HG03039 (cell line): ENCODE results near the gene DENND1A.

ENCODE experiments used
- ATAC-seq: cut with Tn5 transposase; IDR thresholded peaks from one replicate; pipeline ENCODE4 v1.9.1; 2021; ENCODE audit warnings: mild to moderate bottlenecking, moderate library complexity; ENCODE audit not compliant: unreplicated experiment

Gene DENND1A

DNA sequence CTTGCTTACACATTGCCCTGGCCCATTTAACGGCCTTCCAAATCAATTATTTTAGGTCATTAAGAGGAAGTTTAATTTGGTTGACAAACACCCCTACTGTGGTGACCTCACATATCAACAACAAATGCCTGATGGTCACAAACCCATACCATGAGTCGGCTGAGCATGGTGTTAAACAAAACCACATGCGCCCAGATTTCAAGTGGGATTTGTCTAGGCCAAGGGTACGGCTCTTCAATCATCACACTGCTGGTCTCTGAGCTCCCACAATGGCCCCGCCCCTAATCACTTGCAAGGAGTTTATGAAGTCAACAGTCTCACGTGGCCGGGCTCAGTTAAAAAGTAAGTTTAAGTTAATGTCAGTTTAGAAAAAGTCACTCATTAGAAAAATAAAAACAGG lies 330.1 kb downstream of the DENND1A start:
- no peak for ATAC-seq

DNA sequence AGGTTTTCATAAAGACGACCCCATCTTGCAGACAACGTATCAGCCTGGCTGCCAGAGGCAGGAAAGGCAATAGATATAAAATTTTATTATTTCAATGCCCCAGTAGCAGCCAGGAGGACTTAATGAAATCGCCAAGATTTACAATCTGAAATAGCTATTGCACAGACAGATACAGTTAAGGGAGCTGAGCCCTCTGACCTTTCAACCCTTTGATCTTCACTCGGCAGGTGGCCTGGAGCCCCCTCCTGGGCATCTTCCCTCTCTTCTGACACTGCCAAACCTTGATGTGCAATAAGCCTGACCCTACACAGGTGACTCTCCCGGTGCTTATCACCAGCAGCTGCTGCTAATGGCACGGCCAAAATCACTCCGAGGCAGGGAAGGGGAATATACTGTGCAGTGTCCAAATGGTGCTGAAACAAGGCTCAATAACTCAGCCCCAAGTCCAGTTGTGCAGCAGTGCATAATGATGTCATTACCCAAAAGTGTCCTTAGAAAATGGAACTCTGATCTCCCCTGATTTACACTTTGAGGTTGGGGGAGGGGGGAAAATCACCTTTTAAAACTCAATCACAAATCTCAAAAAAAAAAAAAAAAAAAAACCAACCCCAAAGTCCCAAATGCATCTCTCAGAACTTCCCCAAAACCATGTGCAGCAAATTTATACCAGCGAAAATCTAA lies 331.9 kb downstream of the DENND1A start:
- ATAC-seq = no peak

DNA sequence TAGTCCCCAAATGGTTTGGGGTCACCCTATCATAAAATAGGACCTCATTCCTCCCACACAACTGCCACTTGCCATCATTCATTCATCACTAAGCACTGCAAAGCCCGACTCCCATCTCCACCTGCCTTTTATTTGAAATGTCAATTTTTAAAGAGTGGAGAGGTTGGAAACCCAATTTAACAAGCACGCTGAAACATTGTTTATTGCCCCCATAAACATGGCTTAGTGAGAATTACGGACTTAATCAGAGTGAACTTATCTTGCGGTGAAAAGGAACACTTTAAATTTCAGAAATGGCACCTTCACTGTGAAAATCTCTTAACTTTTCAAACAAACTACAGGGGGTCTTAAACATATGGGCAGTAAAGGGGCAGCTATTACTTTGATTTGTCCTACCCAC lies 332.9 kb downstream of the DENND1A start:
- ATAC-seq = no peak

DNA sequence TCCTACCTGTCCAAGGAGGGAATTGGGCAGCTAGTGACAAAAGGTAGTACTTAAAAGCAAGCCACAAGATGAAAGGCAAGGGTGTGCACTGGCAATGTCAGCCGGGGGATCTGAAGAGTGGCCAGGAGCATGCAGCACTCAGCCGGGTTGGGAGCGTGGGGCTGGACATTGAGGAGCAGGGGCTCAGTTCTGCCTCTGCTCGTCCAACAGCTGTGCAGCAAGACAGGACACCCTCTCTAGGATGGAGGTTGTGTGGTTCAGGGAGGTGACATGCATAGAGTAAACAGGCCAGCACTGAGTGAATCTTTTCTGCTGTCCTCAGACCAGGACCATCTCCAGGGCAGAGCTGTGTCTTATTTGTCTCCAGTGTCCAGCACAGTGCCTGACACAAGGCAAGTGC lies 338.6 kb downstream of the DENND1A start:
- no peak for ATAC-seq

DNA sequence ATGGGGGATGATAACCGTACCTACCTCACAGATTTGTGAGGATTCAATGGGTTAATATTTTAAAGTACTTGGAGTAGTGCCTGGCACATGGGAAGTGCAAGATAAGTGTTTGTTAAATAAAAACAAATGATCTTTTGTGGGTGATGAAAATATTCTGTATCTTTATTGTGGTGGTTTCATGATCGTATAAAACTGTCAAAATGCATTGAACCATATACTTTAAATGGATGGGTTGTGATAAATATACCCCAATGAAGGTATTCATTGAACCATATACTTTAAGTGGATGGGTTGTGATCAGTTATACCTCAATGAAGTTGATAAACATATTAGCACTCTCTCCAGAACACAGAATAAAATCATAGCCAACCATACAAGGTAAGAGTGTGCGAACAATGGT lies 339.4 kb downstream of the DENND1A start:
- no peak for ATAC-seq

DNA sequence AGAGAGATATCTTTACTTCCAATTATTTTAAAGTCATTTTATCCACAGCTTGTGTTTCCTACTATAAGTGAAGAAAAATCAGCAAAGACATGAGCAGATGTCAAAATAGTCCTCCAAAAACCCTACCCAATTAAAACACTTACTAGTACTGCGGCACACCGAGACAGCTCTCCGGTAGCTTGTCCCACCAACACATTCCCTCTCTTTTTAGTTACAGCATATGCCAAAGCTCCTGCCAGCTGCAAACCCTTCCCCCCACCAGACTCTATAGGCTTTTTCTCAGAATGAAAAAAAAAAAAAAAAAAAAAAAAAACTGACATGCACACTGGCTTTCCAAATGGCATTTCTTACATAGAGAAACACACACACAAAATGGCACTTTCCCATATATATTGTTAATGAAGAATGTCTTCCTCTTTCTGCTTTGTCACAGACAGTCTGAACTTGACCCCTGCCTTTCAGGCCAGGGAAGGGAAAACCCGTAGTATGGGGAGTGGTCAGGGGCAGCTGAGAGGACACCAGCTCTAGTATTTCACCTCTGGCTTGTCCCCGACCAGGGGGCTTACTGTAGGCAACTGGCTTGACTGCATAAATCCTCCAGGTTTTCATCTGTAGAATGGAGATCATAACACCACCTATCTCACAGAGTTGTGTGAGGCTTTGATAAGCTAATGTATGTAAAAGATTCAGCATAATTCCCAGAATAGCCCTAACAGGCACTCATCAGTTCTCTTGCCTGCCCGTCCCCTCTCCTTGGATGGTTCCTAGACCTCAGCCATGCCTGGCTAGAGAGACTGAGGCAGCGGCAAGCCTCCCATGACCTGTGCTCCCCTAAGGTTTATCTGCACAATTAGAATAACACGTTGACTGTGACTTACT lies 340.3 kb downstream of the DENND1A start:
- no peak for ATAC-seq

DNA sequence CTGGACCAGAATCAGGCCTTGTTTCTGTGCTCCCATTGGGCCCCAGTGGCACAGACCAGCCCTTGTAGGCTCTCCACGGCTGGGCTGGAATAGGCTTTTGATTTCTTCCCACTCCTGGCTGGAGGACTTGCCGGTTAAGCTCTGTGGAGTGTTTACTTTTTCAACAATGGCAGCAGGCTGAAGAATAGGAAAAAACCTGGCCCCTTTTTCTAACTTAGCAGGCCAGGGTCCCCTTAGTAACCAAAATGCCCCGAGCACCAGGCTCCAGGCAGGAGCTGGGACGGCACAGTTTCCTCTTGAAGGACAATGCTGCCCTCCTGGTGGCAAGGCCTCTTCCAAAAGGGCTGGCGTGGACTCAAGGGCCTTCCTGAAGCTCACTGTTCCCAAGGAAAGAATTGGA lies 343.7 kb downstream of the DENND1A start:
- no peak for ATAC-seq

DNA sequence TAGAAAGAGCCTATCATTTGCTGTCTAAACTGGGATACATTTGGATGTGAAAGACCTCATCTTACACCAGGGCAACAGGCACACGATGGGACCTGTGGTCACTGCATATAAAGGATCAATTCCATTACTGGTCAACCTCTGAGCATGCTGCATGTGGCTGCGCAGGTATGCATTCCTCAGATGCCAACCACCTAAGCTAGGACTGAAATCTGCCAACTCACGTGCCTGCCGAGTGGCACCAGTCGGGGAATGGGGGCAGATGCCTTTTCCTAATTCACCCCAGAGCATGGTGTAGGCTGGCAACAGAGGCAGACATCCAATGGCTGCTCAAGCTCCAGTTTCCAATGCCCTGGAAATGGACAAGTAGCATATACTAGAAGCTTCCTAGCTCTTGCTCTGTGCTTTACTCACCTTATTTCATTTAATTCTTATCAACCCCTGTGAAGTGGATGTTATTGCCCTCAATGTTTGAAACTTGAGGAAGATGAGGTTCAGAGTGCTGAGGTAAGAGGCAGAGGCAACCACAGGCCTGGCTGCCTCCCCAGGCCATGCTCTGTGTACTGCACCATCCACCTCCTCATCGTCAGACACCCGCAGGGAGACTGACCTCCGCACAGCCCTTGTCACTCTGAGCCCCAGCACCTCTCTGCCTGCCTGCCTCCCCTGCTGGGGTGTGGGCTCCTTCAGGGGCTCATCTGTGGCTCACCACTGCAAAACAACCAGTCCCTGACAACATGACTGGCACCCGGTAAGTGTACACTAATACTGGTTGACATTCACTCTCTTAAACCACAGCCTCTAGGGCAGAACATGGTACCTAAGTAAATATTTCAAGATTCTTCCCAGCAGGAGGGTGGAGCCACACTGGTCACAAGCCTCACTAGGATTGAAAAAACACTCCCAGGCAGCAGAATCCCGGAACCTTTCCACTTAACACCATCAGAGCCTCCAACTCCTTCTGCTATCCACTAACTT lies 345.4 kb downstream of the DENND1A start:
- ATAC-seq = no peak

DNA sequence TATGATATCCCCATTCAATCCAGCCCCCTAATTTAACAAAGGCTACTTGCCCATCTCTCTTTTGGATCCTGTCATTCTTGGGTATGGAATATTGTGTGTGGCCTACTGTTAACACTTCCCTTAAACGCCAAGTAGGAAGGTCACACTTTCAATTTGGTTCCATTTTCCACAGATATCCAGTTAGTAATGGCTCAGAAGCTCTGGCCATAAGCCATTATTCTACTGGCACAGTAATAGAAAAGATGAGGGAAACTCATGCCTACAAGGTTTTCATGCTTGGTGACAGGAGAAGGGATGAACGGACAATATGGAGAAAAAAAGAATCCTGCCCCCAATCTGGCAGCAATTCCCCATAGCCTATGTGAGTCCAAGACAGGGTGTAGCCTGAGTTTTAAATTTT lies 346.3 kb downstream of the DENND1A start:
- ATAC-seq = no peak

DNA sequence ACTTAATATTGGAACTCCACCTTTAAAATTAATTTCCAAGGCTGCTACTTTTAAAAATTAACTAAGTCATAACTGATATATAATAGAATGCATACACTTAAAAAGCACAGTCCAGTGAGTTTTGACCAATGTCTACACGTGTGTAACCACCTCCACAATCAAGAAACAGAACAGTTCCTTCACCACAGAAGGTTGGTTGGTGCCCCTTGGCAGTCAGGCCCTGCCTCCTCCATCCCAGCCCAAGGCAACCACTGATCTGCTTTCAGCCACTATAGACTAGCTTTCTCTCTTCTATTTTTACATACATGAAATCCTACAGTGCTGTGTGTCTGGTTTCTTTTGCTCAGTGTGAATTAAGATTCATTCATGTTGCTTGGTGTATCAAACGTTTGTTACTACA lies 358.7 kb downstream of the DENND1A start:
- no peak for ATAC-seq

DNA sequence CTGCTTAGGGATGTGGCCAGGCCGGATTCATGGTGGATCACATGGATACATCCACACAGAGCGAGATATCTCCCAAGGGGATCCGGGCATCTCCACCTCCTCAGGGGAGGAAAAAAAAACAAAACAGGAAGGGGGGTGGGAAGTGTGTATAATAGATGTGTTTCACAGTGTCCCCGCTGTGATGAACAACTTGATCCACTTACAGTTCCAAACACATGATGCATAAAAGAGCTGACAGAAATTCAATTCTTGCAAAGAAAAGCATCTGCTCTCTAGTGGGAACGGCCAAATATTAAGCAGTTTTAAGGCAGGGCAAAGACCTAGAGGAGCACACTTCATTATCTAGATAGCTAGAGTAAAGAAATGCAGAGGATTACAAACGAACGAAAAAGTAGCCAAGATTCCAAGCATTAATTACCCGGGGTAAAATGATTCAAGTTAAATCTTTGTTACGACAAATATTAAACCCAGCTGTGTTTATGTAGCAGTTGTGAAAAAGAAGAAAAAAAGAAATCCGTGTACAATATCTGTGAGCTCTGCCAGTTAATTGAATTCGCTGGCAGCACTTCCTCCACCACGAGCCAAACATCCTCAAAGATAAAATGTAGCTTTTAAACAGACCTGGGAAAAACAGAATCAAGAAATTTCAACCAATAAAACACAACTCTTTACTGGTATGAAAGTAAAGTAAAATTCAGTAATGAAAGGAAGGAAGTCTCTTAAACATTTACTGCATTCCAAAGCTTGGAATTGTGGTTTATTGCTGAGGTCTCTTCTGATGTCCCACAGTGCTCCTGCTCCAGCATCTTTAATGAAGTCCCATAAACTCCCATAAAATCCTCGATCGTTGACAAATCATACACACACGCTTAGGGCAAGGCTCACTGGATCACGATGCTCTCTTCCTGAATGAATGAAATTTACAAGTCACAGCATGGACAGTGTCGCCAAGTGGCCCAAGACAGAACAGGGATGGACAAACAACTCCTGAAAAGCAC lies 360.9 kb downstream of the DENND1A start:
- no peak for ATAC-seq

DNA sequence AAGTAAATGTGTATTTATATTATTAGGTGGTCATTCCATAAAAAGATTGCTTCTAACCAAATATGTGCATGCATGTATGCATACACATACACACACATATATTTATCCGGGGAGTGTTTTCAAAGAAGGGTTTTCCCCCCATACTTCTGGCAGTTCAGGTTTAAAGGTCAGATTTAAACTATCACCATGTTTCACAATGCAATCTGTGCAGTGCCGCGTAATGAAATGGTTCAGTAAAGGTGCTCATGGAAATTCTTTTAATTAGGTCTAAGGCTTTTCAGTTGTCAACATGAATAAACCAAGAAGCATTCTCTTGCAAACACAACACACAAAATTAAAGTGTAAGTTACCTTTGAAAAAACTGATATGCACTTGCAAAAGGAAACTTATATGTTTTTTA lies 362.9 kb downstream of the DENND1A start:
- no peak for ATAC-seq

DNA sequence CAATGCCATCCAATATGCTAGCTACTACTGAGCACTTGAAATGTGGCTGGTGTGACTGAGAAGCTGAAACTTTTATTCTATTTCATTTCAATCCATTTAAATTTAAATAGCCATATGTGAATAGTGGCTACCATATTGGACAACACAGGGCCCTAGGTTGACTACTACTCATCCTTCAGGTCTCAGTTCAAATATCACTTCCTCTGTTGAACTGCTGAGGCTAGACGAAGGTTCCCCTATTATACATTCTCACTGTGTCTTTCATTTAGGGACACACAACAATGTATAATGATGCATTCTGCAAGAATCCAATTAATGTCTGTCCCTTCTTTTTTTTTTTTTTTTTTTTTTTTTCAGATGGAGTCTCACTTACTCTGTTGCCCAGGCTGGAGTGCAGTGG lies 365.3 kb downstream of the DENND1A start:
- no peak for ATAC-seq

DNA sequence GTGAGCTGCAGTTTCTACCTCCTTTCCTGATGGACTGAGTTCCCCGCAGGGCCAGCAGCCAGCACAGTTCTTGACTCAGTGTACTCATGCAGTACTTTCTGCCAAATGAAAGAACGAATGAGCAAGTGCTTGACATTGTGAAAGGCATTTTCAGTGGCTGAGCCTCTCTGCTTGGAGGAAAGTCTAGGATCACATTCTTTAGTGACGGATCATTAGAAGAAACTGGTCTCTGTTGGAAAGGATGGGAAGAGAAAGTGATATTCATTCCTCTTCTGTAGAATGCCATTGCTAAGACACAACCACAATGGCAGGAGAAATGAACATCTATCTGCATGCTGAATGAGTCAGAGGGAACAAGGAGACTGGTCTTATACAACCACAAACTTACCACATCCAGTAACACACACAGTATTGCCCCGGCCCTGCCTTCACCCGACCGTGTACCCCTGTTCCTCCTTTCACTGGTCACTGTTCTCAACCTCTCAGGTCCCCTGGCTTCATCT lies 367.0 kb downstream of the DENND1A start:
- ATAC-seq = no peak

DNA sequence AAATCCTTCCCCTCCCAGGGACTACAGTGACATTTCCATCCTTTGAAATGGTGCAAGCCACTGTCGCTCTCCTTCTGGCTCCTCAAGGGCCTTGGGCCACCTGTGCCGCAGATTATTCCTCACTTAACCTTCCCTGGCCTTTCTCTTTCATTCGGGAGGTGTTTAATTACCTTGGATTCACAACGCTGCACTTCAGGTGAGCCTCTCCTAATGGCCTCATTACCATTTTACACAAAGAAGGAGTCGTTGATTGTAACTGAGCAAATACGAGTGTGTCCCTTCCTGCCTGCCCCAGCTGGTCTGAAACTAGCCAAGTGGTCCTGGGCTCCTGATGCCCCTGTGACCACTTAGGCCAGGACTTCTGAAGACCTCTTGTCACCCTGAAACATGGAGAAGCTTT lies 368.9 kb downstream of the DENND1A start:
- ATAC-seq = no peak

DNA sequence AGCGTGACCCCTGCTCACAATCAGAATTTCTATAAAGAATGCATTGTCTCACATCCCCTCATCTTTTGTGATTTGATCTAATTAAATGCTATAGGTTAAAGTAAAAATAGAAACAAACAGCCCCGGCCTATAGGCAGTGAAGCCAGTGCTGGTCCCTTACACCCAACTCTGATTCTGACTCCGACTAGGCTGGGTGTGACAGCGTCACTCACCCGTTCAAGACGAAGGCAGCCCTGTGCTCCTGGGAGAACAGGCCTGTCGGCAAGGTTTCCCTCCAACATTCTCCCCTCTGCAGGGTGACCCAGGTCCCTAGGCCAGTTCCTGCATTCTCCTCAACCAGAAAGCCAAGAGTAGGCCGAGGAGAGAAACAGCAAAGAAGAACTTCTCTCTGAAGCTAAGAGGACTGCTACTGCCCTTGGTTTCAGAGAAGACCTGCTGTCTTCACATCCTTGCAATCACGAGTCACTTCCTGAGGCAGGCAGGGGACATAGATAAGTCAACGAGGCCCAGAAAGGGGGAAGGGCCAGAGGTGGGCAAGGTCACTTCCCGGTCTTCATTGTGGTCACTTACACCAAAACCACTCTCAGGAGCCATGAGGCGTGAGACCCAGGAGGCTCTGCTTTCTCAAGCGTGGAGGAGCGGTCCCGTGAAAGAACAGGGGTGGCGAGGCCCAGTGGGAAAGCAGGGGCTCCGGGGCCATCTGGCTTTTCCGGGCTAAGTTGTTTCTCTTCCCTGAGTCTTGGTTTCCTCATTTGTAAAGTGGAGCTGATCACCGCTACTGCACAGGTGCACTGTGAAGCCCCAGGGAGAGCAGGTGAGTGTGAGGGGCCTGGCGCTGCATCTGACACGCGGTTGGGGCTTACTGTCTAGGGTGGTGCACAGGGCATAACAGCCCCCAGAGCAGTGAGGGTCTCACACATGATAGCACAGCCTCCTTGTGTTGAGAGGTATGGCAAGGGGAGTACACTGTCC lies 373.2 kb downstream of the DENND1A start:
- no peak for ATAC-seq

DNA sequence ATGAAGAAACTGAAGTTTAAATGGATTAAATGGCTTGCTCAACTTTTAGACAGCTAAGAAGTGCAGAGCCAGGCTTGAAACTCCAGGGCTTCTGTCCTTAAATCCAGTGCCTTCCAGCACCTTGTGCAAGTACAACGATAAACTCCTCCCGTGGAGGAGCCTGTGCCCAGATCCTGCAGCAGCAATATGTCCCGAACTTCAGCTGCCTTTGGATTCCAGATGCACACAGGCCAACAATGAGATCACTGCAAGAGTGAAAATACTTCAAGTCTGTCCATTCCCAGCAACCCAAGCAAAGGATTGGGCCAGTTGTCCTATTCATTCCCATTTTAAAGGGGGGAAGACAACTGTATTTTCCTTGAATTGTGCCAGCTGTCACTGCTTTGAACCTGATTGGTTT lies 374.3 kb downstream of the DENND1A start:
- ATAC-seq = no peak

DNA sequence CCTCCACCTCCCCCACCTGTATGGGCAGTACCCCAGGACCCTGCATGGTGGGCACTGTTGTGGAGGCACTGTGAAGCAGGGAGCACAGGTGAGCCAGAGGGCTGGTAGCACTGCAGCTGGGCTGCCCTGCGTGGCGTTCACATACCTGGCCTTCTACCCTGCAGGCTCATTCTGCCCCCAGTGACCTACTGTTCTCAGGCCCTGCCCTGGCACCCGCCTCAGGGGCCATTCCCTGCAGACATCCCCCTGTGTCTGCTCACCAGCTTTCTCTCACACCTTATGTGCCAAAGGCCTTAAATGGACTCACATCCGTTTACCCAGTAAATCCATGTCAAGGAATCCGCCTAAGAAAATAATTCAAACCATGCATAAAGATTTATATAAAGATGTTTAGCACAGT lies 377.4 kb downstream of the DENND1A start:
- ATAC-seq = no peak

DNA sequence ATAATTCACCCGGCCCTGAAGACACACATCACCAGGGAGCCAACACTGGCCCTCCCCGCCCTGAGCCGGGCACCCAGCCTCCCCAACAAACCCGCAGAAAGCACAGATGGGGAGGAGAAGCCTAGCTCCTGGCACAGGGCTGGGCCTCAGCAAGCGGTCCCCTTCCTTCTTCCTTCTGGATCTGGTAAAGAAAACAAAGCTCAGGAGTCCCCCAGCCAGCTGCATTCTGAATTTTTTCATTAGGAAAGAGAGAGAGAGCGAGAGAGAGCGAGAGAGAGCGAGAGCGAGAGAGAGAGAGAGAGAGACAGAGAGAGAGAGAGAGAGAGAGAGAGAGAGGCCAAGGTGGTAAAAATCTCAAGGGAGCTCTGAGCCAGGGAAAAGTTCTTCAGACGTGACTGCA lies 378.2 kb downstream of the DENND1A start:
- no peak for ATAC-seq
